ENCODE results near the gene TMEM60.
A peak's percentile ranks its signal among the peaks of the same experiment; 100 is the strongest.
"Not testable (repeated sequence)": the region's sequence is repeated elsewhere in the genome, so short reads cannot be mapped to it uniquely, and the experiment has no call there.

The TMEM60 gene

GRCh38 chr7:77811516-77812289, 13.5 kb upstream of the TMEM60 start:
- DNase-seq (ENCODE audit: low read depth) = peak; percentile 49

GRCh38 chr7:77808517-77808916, 10.3 kb upstream of the TMEM60 start:
- DNase-seq (ENCODE audit: low read depth) = no peak

GRCh38 chr7:77806425-77806824, 8.2 kb upstream of the TMEM60 start:
- DNase-seq (ENCODE audit: low read depth) = no peak

- DNase-seq (ENCODE audit: low read depth) = no peak
These were observed 4.5 kb upstream of the TMEM60 start for GRCh38 chr7:77802557-77803405.

GRCh38 chr7:77800730-77801129, 2.5 kb upstream of the TMEM60 start:
- no peak for DNase-seq (ENCODE audit: low read depth)

GRCh38 chr7:77800158-77800557, 1.9 kb upstream of the TMEM60 start:
- DNase-seq (ENCODE audit: low read depth) = no peak

- peak; percentile 41 for DNase-seq (ENCODE audit: low read depth)
These were observed 1.1 kb upstream of the TMEM60 start for GRCh38 chr7:77799078-77799964.

- DNase-seq (ENCODE audit: low read depth) = no peak
These were observed 370 bp downstream of the TMEM60 start for GRCh38 chr7:77797734-77798393.

- no peak for DNase-seq (ENCODE audit: low read depth)
These were observed 1.3 kb downstream of the TMEM60 start for GRCh38 chr7:77796960-77797359.

GRCh38 chr7:77796109-77796508, 2.1 kb downstream of the TMEM60 start:
- no peak for DNase-seq (ENCODE audit: low read depth)

GRCh38 chr7:77794000-77794399, 4.2 kb downstream of the TMEM60 start:
- no peak for DNase-seq (ENCODE audit: low read depth)

- no peak for DNase-seq (ENCODE audit: low read depth)
These were observed 6.3 kb downstream of the TMEM60 start for GRCh38 chr7:77791956-77792355.

GRCh38 chr7:77791336-77791735, 6.9 kb downstream of the TMEM60 start:
- no peak for DNase-seq (ENCODE audit: low read depth)

GRCh38 chr7:77788327-77788902, 9.8 kb downstream of the TMEM60 start:
- DNase-seq (ENCODE audit: low read depth) = no peak

GRCh38 chr7:77786741-77787140, 11.5 kb downstream of the TMEM60 start:
- DNase-seq (ENCODE audit: low read depth) = no peak

- no peak for DNase-seq (ENCODE audit: low read depth)
These were observed 12.2 kb downstream of the TMEM60 start for GRCh38 chr7:77786018-77786417.

GRCh38 chr7:77784426-77784825, 13.8 kb downstream of the TMEM60 start:
- DNase-seq (ENCODE audit: low read depth) = not testable (repeated sequence)

- DNase-seq (ENCODE audit: low read depth) = no peak
These were observed 14.7 kb downstream of the TMEM60 start for GRCh38 chr7:77783545-77783944.

- no peak for DNase-seq (ENCODE audit: low read depth)
These were observed 15.1 kb downstream of the TMEM60 start for GRCh38 chr7:77783111-77783510.

GRCh38 chr7:77782383-77782782, 15.9 kb downstream of the TMEM60 start:
- no peak for DNase-seq (ENCODE audit: low read depth)

GRCh38 chr7:77778535-77778934, 19.7 kb downstream of the TMEM60 start:
- DNase-seq (ENCODE audit: low read depth) = no peak

All from HS-5 (cell line).